ENCODE measurements around the gene FUBP1. TPM values are rescaled to one million over a fixed set of nuclear protein-coding genes. Genes with fewer than 3 reads are reported as not detected.

The FUBP1 gene
- total RNA-seq, 1 donor from 2014 or later, result 90.3 TPM

GRCh38 chr1:77996734-77997133 lies 17.9 kb upstream of the FUBP1 start:
- Histone ChIP-seq H3K36me3 (peaks cover 0 to 2% of the 10 kb centered on the region in 2 donors), H3K4me1 (peaks cover 0 to 3% of the 10 kb centered on the region in 2 donors), H3K27me3 (no peaks in the 10 kb centered on the region), H3K27ac (no peak overlapping the region), H3K9me3 (no peaks in the 10 kb centered on the region), H3K4me3 (no peak overlapping the region)
- TF ChIP-seq CTCF (IDR thresholded peaks at IDR 0.05), result no peak
- intact Hi-C loops (cut with DNase I), result no loop called here
- no peak for DNase-seq (ENCODE audit: low spot score in 2 of 2)

GRCh38 chr1:77994117-77994705 lies 15.3 kb upstream of the FUBP1 start:
- peaks cover 0 to 2% of the 10 kb centered on the region in 2 donors for H3K36me3 ChIP-seq
- no peak overlapping the region for H3K27ac ChIP-seq
- H3K9me3 ChIP-seq, result no peaks in the 10 kb centered on the region
- H3K4me3 ChIP-seq, result no peak overlapping the region
- no peak for DNase-seq (ENCODE audit: low spot score in 2 of 2)
- peaks cover 0 to 3% of the 10 kb centered on the region in 2 donors for H3K4me1 ChIP-seq
- no peak for TF ChIP-seq CTCF (IDR thresholded peaks at IDR 0.05)
- intact Hi-C loops (cut with DNase I), result no loop called here
- no peaks in the 10 kb centered on the region for H3K27me3 ChIP-seq

GRCh38 chr1:77991638-77992037 lies 12.8 kb upstream of the FUBP1 start:
- Histone ChIP-seq H3K27me3 (no peaks in the 10 kb centered on the region), H3K27ac (no peak overlapping the region), H3K4me3 (no peak overlapping the region), H3K9me3 (no peaks in the 10 kb centered on the region), H3K36me3 (peaks cover 0 to 2% of the 10 kb centered on the region in 2 donors), H3K4me1 (peaks cover 0 to 3% of the 10 kb centered on the region in 2 donors)
- DNase-seq (ENCODE audit: low spot score in 2 of 2), result no peak
- no peak for TF ChIP-seq CTCF (IDR thresholded peaks at IDR 0.05)
- intact Hi-C loops (cut with DNase I), result no loop called here

GRCh38 chr1:77990629-77991204 lies 11.8 kb upstream of the FUBP1 start:
- Histone ChIP-seq H3K27ac (no peak overlapping the region), H3K9me3 (no peaks in the 10 kb centered on the region), H3K36me3 (peaks cover 0 to 2% of the 10 kb centered on the region in 2 donors), H3K27me3 (no peaks in the 10 kb centered on the region), H3K4me1 (peaks cover 0 to 3% of the 10 kb centered on the region in 2 donors), H3K4me3 (no peak overlapping the region)
- intact Hi-C loops (cut with DNase I), result no loop called here
- no peak for TF ChIP-seq CTCF (IDR thresholded peaks at IDR 0.05)
- DNase-seq (ENCODE audit: low spot score in 2 of 2), result no peak

GRCh38 chr1:77989744-77990143 lies 10.9 kb upstream of the FUBP1 start:
- no peak overlapping the region for H3K4me3 ChIP-seq
- H3K27ac ChIP-seq, result no peak overlapping the region
- DNase-seq (ENCODE audit: low spot score in 2 of 2), result no peak
- peaks cover 0 to 3% of the 10 kb centered on the region in 2 donors for H3K4me1 ChIP-seq
- no peaks in the 10 kb centered on the region for H3K27me3 ChIP-seq
- intact Hi-C loops (cut with DNase I), result no loop called here
- TF ChIP-seq CTCF (IDR thresholded peaks at IDR 0.05), result no peak
- no peaks in the 10 kb centered on the region for H3K9me3 ChIP-seq
- no peaks in the 10 kb centered on the region for H3K36me3 ChIP-seq
